ENCODE measurements around the gene HERC6.

HERC6 gene

DNA sequence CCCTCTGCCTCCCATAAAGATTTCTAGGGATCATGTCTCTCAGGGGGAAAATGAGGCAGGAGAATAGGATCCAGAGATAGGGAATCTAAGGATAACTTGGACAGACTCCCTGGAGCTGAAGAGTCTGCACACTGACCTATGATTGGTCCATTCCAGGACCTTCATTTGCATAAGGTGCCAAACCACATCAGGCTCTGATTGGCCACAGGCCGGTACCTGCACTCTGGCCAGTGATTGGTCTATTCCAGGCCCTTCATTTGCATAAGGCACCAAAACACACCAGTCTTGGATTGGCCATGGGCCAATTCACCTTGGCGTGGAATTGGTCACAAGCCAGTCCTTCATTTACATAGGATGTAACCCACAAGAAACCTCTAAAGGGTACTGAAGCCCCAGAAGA is 74.3 kb downstream of the HERC6 start:
- TF ChIP-seq, protein P1, sequence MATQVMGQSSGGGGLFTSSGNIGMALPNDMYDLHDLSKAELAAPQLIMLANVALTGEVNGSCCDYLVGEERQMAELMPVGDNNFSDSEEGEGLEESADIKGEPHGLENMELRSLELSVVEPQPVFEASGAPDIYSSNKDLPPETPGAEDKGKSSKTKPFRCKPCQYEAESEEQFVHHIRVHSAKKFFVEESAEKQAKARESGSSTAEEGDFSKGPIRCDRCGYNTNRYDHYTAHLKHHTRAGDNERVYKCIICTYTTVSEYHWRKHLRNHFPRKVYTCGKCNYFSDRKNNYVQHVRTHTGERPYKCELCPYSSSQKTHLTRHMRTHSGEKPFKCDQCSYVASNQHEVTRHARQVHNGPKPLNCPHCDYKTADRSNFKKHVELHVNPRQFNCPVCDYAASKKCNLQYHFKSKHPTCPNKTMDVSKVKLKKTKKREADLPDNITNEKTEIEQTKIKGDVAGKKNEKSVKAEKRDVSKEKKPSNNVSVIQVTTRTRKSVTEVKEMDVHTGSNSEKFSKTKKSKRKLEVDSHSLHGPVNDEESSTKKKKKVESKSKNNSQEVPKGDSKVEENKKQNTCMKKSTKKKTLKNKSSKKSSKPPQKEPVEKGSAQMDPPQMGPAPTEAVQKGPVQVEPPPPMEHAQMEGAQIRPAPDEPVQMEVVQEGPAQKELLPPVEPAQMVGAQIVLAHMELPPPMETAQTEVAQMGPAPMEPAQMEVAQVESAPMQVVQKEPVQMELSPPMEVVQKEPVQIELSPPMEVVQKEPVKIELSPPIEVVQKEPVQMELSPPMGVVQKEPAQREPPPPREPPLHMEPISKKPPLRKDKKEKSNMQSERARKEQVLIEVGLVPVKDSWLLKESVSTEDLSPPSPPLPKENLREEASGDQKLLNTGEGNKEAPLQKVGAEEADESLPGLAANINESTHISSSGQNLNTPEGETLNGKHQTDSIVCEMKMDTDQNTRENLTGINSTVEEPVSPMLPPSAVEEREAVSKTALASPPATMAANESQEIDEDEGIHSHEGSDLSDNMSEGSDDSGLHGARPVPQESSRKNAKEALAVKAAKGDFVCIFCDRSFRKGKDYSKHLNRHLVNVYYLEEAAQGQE (IDR thresholded peaks at IDR 0.05; ENCODE audit: low read depth): no peak
- TF ChIP-seq NFIC (IDR thresholded peaks at IDR 0.05) (0 out of 2 replicates have a peak, but pooled peaks have one; percentile 26), RAD21 (IDR thresholded peaks at IDR 0.05; ENCODE audit: low read depth) (no peak)

DNA sequence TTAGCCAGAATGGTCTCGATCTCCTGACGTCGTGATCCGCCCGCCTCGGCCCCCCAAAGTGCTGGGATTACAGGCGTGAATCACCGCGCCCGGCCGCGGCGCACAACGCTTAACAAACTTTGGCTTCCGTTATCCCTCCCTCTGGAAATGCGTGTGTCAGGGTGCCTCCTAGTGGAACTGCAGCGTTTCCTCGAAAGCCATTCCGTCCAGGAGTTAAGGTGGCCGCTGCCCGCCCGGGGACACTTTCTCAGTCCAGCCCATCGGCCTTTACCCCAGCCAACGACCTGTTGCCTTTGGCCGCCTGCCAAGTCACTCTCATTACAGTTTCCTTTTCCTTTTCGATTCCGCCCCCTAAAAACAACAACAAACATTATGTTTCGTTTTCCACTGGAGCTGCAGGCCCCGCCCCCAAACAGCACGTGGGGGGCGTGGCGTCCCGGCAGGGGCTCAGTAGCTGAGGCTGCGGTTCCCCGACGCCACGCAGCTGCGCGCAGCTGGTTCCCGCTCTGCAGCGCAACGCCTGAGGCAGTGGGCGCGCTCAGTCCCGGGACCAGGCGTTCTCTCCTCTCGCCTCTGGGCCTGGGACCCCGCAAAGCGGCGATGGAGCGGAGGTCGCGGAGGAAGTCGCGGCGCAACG is 78.1 kb downstream of the HERC6 start, which contains the start of gene HERC5:
HERC5 (plus strand) TSS at position 450 of the 637 bp plus-strand sequence; CDS start at position 601, 151 bp downstream.
- peak; percentile 52; the same call in 1 of the 2 replicates for TF ChIP-seq FOXM1 (IDR thresholded peaks at IDR 0.05; ENCODE audit: borderline replicate concordance, low read depth)
- TF ChIP-seq YY1 (IDR thresholded peaks at IDR 0.05; ENCODE audit: low read depth): peak; percentile 70
- TF ChIP-seq, protein P2, sequence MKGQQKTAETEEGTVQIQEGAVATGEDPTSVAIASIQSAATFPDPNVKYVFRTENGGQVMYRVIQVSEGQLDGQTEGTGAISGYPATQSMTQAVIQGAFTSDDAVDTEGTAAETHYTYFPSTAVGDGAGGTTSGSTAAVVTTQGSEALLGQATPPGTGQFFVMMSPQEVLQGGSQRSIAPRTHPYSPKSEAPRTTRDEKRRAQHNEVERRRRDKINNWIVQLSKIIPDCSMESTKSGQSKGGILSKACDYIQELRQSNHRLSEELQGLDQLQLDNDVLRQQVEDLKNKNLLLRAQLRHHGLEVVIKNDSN (IDR thresholded peaks at IDR 0.05): peak; percentile 90
- TF ChIP-seq NFIC (IDR thresholded peaks at IDR 0.05): peak; percentile 96
- TF ChIP-seq, protein P1 (IDR thresholded peaks at IDR 0.05; ENCODE audit: low read depth): no peak
- TF ChIP-seq TEAD4 (IDR thresholded peaks at IDR 0.05): no peak
- no peak for TF ChIP-seq CREB1 (IDR thresholded peaks at IDR 0.05; ENCODE audit: low read depth)
- TF ChIP-seq, protein P3, sequence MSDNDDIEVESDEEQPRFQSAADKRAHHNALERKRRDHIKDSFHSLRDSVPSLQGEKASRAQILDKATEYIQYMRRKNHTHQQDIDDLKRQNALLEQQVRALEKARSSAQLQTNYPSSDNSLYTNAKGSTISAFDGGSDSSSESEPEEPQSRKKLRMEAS (IDR thresholded peaks at IDR 0.05): peak; percentile 98
- TF ChIP-seq ZBTB7A (IDR thresholded peaks at IDR 0.05; ENCODE audit: low read depth): no peak
- TF ChIP-seq TCF12 (IDR thresholded peaks at IDR 0.05; ENCODE audit: low read depth): peak; percentile 51
- peak; percentile 83 for TF ChIP-seq RAD21 (IDR thresholded peaks at IDR 0.05; ENCODE audit: low read depth)
- no peak for TF ChIP-seq TAF1 (IDR thresholded peaks at IDR 0.05; ENCODE audit: low read depth)
- TF ChIP-seq CEBPB (IDR thresholded peaks at IDR 0.05): no peak
- TF ChIP-seq EP300 (IDR thresholded peaks at IDR 0.05; ENCODE audit: borderline replicate concordance): no peak

DNA sequence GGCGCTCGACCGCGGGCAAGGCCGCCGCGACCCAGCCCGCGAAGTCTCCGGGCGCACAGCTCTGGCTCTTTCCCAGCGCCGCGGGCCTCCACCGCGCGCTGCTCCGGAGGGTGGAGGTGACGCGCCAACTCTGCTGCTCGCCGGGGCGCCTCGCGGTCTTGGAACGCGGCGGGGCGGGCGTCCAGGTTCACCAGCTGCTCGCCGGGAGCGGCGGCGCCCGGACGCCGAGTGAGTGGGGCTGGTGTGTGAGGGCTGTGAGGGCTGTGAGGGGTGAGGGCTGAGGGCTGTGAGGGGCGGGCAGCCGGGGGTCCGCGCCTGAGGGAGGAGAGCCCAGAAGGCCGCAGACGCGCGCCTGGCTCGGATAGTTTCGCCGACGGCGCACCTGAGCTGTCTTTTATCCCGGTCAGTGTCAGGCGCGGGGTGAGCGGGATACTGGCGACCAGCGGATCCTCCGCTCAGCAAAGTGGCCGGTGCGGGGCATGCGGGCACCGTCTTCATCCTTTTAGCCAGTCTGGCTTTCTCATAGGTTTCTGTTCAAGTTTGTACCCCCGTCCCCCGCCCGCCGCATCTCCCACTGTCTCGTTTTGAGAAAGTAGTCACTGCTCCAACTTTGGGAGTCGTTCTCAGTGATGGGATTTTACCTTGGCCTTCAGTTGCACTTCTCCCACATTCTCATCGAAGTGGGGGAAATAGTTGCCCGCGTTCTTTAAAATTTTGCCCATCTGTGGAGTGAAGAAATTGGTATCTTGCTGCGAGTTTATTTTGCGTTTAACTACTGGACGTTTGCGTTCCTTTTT is 78.9 kb downstream of the HERC6 start:
- TF ChIP-seq TCF12 (IDR thresholded peaks at IDR 0.05; ENCODE audit: low read depth): no peak
- no peak for TF ChIP-seq ZBTB7A (IDR thresholded peaks at IDR 0.05; ENCODE audit: low read depth)
- TF ChIP-seq EGR1 (IDR thresholded peaks at IDR 0.05): no peak
- no peak for TF ChIP-seq CREB1 (IDR thresholded peaks at IDR 0.05; ENCODE audit: low read depth)
- TF ChIP-seq RAD21 (IDR thresholded peaks at IDR 0.05; ENCODE audit: low read depth): no peak
- TF ChIP-seq YY1 (IDR thresholded peaks at IDR 0.05; ENCODE audit: low read depth): no peak
- TF ChIP-seq NFIC (IDR thresholded peaks at IDR 0.05): no peak
- TF ChIP-seq, protein P2 (IDR thresholded peaks at IDR 0.05): no peak

DNA sequence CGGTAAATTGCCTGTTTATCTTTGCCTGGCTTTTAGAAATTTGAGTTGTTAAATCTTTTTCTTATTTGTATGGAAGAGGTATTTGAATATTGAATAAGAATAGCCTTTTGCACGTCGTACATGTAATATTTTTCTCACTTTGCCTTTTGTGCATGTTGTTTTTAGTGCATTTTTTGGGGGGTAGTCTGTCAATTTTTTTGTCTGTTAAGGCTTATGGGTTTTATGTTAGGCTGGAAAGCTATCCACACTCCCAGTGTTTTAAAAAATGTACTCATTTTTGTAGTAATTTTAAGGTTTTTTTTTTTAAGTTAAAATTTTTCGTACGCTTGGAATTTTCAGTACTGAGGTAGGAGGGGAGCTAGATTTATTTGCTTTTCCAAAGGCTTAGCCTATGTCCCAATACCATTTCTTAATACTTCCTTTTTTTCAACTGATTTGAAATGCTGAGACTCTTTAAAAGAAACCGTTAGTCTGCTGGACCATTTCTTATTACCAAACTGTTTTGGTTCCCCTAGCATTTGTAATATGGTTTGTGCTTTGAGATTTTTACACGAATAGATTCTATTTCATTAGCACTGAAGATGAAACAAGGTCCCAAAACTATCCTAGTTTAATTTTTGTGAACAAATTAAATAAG is 79.6 kb downstream of the HERC6 start:
- TF ChIP-seq TCF12 (IDR thresholded peaks at IDR 0.05; ENCODE audit: low read depth): no peak
- TF ChIP-seq, protein P2 (IDR thresholded peaks at IDR 0.05): no peak
- no peak for TF ChIP-seq CEBPB (IDR thresholded peaks at IDR 0.05)
- no peak for TF ChIP-seq ZBTB7A (IDR thresholded peaks at IDR 0.05; ENCODE audit: low read depth)
- no peak for TF ChIP-seq EGR1 (IDR thresholded peaks at IDR 0.05)
- no peak for TF ChIP-seq TEAD4 (IDR thresholded peaks at IDR 0.05)
- TF ChIP-seq NFIC (IDR thresholded peaks at IDR 0.05): no peak
- TF ChIP-seq RAD21 (IDR thresholded peaks at IDR 0.05; ENCODE audit: low read depth): no peak
- TF ChIP-seq CREB1 (IDR thresholded peaks at IDR 0.05; ENCODE audit: low read depth): no peak
- TF ChIP-seq EP300 (IDR thresholded peaks at IDR 0.05; ENCODE audit: borderline replicate concordance): no peak
- TF ChIP-seq TAF1 (IDR thresholded peaks at IDR 0.05; ENCODE audit: low read depth): no peak
- TF ChIP-seq, protein P1 (IDR thresholded peaks at IDR 0.05; ENCODE audit: low read depth): no peak
- no peak for TF ChIP-seq YY1 (IDR thresholded peaks at IDR 0.05; ENCODE audit: low read depth)
- TF ChIP-seq FOXM1 (IDR thresholded peaks at IDR 0.05; ENCODE audit: borderline replicate concordance, low read depth): no peak
- TF ChIP-seq, protein P3 (IDR thresholded peaks at IDR 0.05): no peak
